Common myeloid progenitor, CD34-positive (primary cell): ENCODE results near the gene CNOT1.
A peak's percentile ranks its signal among the peaks of the same experiment; 100 is the strongest.

Source experiments
- CTCF ChIA-PET: fragments of 350-600 bp; sonication (Branson Sonifier 250); formaldehyde crosslinking; loops from one replicate; lab custom pipeline; 2021; ENCODE audit warnings: antibody characterized with exemption; lab: Charles Lee
- POLR2A ChIA-PET: fragments of 350-600 bp; sonication (Branson Sonifier 250); formaldehyde crosslinking; loops from one replicate; lab custom pipeline; 2021; ENCODE audit warnings: antibody characterized with exemption; lab: Charles Lee
- DNase-seq, 3 donors: peaks; one replicate each; pipeline versions ENCODE4 v3.0.0 to v3.0.0-alpha.2; 2013
- H3K27ac ChIP-seq, 2 experiments: 1 replicate in 1 of 2; 2 replicates in 1 of 2; pipeline ENCODE4 v1.7.0; 2013; ENCODE audit warnings: inconsistent platforms in 2 of 2, low read length in 2 of 2, mild to moderate bottlenecking in 2 of 2, low read depth in 1 of 2, moderate library complexity in 1 of 2; ENCODE audit not compliant: severe bottlenecking in 2 of 2, insufficient read depth in 1 of 2, poor library complexity in 1 of 2
- H3K27me3 ChIP-seq, 5 experiments: replicated peaks in 2 of 5; 1 replicate in 3 of 5; 2 replicates in 2 of 5; pipeline versions ENCODE4 v1.6.1 to v1.7.0; 2013; ENCODE audit warnings: low read length in 4 of 5, mild to moderate bottlenecking in 2 of 5, moderate library complexity in 2 of 5, inconsistent platforms in 1 of 5; ENCODE audit not compliant: insufficient read depth in 5 of 5, control insufficient read depth in 4 of 5
- H3K36me3 ChIP-seq, 4 experiments: 1 replicate in 2 of 4; 2 replicates in 2 of 4; pipeline versions ENCODE4 v1.6.1 to v1.7.0; 2013; ENCODE audit warnings: low read length in 3 of 4, control low read depth in 1 of 4, mild to moderate bottlenecking in 1 of 4; ENCODE audit not compliant: control insufficient read depth in 4 of 4, insufficient read depth in 4 of 4
- H3K4me1 ChIP-seq, 4 experiments: 1 replicate in 3 of 4; 2 replicates in 1 of 4; pipeline versions ENCODE4 v1.6.1 to v1.7.1; 2013; ENCODE audit warnings: low read length in 3 of 4, mild to moderate bottlenecking in 3 of 4, control low read depth in 1 of 4, inconsistent platforms in 1 of 4, moderate library complexity in 1 of 4; ENCODE audit not compliant: control insufficient read depth in 4 of 4, insufficient read depth in 4 of 4; ENCODE audit errors: control extremely low read depth in 1 of 4
- H3K4me3 ChIP-seq, 7 experiments: 1 replicate in 4 of 7; 2 replicates in 3 of 7; pipeline versions ENCODE4 v1.5.1 to v1.7.0; 2013; ENCODE audit warnings: mild to moderate bottlenecking in 7 of 7, low read length in 6 of 7, moderate library complexity in 6 of 7, inconsistent platforms in 2 of 7, low read depth in 2 of 7, control low read depth in 1 of 7; ENCODE audit not compliant: insufficient read depth in 4 of 7, control insufficient read depth in 1 of 7; ENCODE audit errors: extremely low read depth in 1 of 7
- H3K9me3 ChIP-seq, 5 experiments: 1 replicate in 4 of 5; 2 replicates in 1 of 5; pipeline versions ENCODE4 v1.6.1 to v1.7.1; 2013; ENCODE audit warnings: low read length in 4 of 5, mild to moderate bottlenecking in 2 of 5, inconsistent platforms in 1 of 5, low read depth in 1 of 5, moderate library complexity in 1 of 5; ENCODE audit not compliant: control insufficient read depth in 4 of 5, insufficient read depth in 2 of 5; ENCODE audit errors: control extremely low read depth in 1 of 5
- WGBS: methylation state at CpG from one replicate; pipeline ENCODE4 v1.1.5; 2013; ENCODE audit not compliant: insufficient coverage; 5-methylcytosine and 5-hydroxymethylcytosine counted together

Gene CNOT1

GRCh38 chr16:58490065-58490464 lies 139.6 kb downstream of the CNOT1 start:
- WGBS, result 91% methylated on average over 4 of the region's 4 CpGs
- DNase-seq, result no peak
- CTCF ChIA-PET, result interaction anchor here (1.0 to 9.5 kb wide), 7 partner anchors 46 to 163 kb away, joined by 4 to 138 read pairs (median 6); no protein-coding TSS in a partner anchor
- peaks cover 0 to 6% (median 5%) of the 10 kb centered on the region in 4 experiments for H3K4me1 ChIP-seq
- H3K27me3 ChIP-seq, result peaks cover 0 to 5% (median 0%) of the 10 kb centered on the region in 5 experiments
- no peaks in the 10 kb centered on the region for H3K36me3 ChIP-seq
- POLR2A ChIA-PET, result no interaction called here
- no peaks in the 10 kb centered on the region for H3K9me3 ChIP-seq
- H3K4me3 ChIP-seq, result no peak overlapping the region
- no peak overlapping the region for H3K27ac ChIP-seq

- H3K27ac ChIP-seq, result no peak overlapping the region
- no peaks in the 10 kb centered on the region for H3K9me3 ChIP-seq
- DNase-seq, result no peak
- ChIA-PET CTCF (interaction anchor here (0.7 to 9.5 kb wide), 15 partner anchors 8 to 161 kb away, joined by 3 to 138 read pairs (median 4); partner anchors contain the start of gene NDRG4), POLR2A (interaction anchor here (0.7 kb wide), 1 partner anchor 154 kb away, joined by 3 read pairs; no protein-coding TSS in a partner anchor)
- H3K4me3 ChIP-seq, result no peak overlapping the region
- H3K27me3 ChIP-seq, result peaks cover 0 to 3% (median 0%) of the 10 kb centered on the region in 5 experiments
- H3K36me3 ChIP-seq, result no peaks in the 10 kb centered on the region
- H3K4me1 ChIP-seq, result peaks cover 0 to 4% (median 3%) of the 10 kb centered on the region in 4 experiments
- 84% methylated on average over 3 of the region's 3 CpGs for WGBS
Observed at GRCh38 chr16:58488531-58488930, 141.1 kb downstream of the CNOT1 start.

GRCh38 chr16:58487566-58488351 lies 141.9 kb downstream of the CNOT1 start:
- Histone ChIP-seq H3K4me3 (peak overlapping the region in 3 of 7 experiments; percentile 11 to 58 (median 42)), H3K36me3 (no peaks in the 10 kb centered on the region), H3K27ac (no peak overlapping the region), H3K4me1 (peaks cover 0 to 4% (median 3%) of the 10 kb centered on the region in 4 experiments), H3K27me3 (peaks cover 0 to 3% (median 0%) of the 10 kb centered on the region in 5 experiments), H3K9me3 (no peaks in the 10 kb centered on the region)
- POLR2A ChIA-PET, result no interaction called here
- CTCF ChIA-PET, result interaction anchor here (0.6 to 9.5 kb wide), 13 partner anchors 9 to 220 kb away, joined by 3 to 138 read pairs (median 4); partner anchors contain the start of gene NDRG4
- 13% methylated on average over 39 of the region's 43 CpGs for WGBS
- DNase-seq, result peak; percentile 68 to 77 (median 75)

GRCh38 chr16:58485184-58485887 lies 144.3 kb downstream of the CNOT1 start:
- 81% methylated on average over 6 of the region's 11 CpGs for WGBS
- Histone ChIP-seq H3K4me1 (peaks cover 0 to 4% (median 3%) of the 10 kb centered on the region in 4 experiments), H3K27ac (no peak overlapping the region), H3K27me3 (peaks cover 0 to 3% (median 0%) of the 10 kb centered on the region in 5 experiments), H3K9me3 (no peaks in the 10 kb centered on the region), H3K36me3 (no peaks in the 10 kb centered on the region), H3K4me3 (no peak overlapping the region)
- POLR2A ChIA-PET, result no interaction called here
- no peak for DNase-seq
- CTCF ChIA-PET, result interaction anchor here (1.0 to 9.5 kb wide), 7 partner anchors 10 to 149 kb away, joined by 3 to 138 read pairs (median 5); no protein-coding TSS in a partner anchor

- WGBS, result 79% methylated on average over 7 of the region's 8 CpGs
Observed at GRCh38 chr16:58481931-58482330, 147.7 kb downstream of the CNOT1 start.

GRCh38 chr16:58481226-58481869 lies 148.3 kb downstream of the CNOT1 start:
- CTCF ChIA-PET, result interaction anchor here (0.9 to 9.5 kb wide), 4 partner anchors 8 to 145 kb away, joined by 3 to 138 read pairs (median 4); no protein-coding TSS in a partner anchor
- H3K27ac ChIP-seq, result no peak overlapping the region
- POLR2A ChIA-PET, result no interaction called here
- H3K27me3 ChIP-seq, result peaks cover 0 to 8% (median 2%) of the 10 kb centered on the region in 5 experiments
- H3K4me3 ChIP-seq, result no peak overlapping the region
- no peaks in the 10 kb centered on the region for H3K9me3 ChIP-seq
- H3K4me1 ChIP-seq, result no peaks in the 10 kb centered on the region
- no peak for DNase-seq
- no peaks in the 10 kb centered on the region for H3K36me3 ChIP-seq
- WGBS, result 100% methylated on average over 9 of the region's 11 CpGs

More at GRCh38 chr16:58481931-58482330, 147.7 kb downstream of the CNOT1 start:
- H3K4me3 ChIP-seq, result no peak overlapping the region
- no peaks in the 10 kb centered on the region for H3K4me1 ChIP-seq
- peaks cover 0 to 7% (median 2%) of the 10 kb centered on the region in 5 experiments for H3K27me3 ChIP-seq
- POLR2A ChIA-PET, result no interaction called here
- H3K9me3 ChIP-seq, result no peaks in the 10 kb centered on the region
- CTCF ChIA-PET, result interaction anchor here (9.5 kb wide), 1 partner anchor 146 kb away, joined by 138 read pairs; no protein-coding TSS in a partner anchor
- DNase-seq, result no peak
- H3K36me3 ChIP-seq, result no peaks in the 10 kb centered on the region
- H3K27ac ChIP-seq, result no peak overlapping the region
